K562 (cell line): ENCODE measurements around the gene NXF1. TPM values are rescaled to one million over a fixed set of nuclear protein-coding genes. Genes with fewer than 3 reads are reported as not detected.
A peak's percentile ranks its signal among the peaks of the same experiment; 100 is the strongest.

Source experiments
- CBX2 ChIP-seq: fragments of 200-600 bp; sonication (generic); IDR thresholded peaks from one replicate; pipeline ENCODE4 v1.6.1; 2012; ENCODE audit warnings: mild to moderate bottlenecking, low read length, inconsistent platforms; ENCODE audit not compliant: insufficient read depth, poor library complexity, severe bottlenecking
- CSDE1 ChIP-seq, 2 experiments: fragments of 450-650 bp; IDR thresholded peaks; 2 replicates each; pipeline ENCODE4 v1.6.1; 2016; ENCODE audit warnings: mild to moderate bottlenecking in 1 of 2
- EP300 ChIP-seq: IDR thresholded peaks from 2 replicates; pipeline ENCODE4 v1.6.1; 2012; ENCODE audit warnings: low read length, improper control_type of control experiment
- FUS ChIP-seq: fragments of 200-400 bp; formaldehyde crosslinking; optimal IDR thresholded peaks from 2 replicates; pipeline ENCODE3; 2017; ENCODE audit warnings: low read depth, low read length
- GATAD2B ChIP-seq: fragments of 450-650 bp; IDR thresholded peaks from 2 replicates; pipeline ENCODE4 v1.6.1; 2017; ENCODE audit warnings: mild to moderate bottlenecking, borderline replicate concordance
- JUND ChIP-seq, 2 experiments: IDR thresholded peaks; 2 replicates in 1 of 2; 3 replicates in 1 of 2; pipeline ENCODE4 v1.6.1; 2011; ENCODE audit warnings: borderline replicate concordance in 2 of 2, low read depth in 2 of 2, low read length in 2 of 2, improper control_type of control experiment in 1 of 2, missing biosample characterization in 1 of 2, missing genetic modification characterization in 1 of 2, missing genetic modification reagents in 1 of 2
- KAT2B ChIP-seq: IDR thresholded peaks from one replicate; pipeline ENCODE4 v1.6.1; 2012; ENCODE audit warnings: low read depth, mild to moderate bottlenecking, control low read depth, inconsistent platforms, low read length, moderate library complexity
- MCM2 ChIP-seq: fragments of 450-650 bp; IDR thresholded peaks from 2 replicates; pipeline ENCODE4 v1.6.1; 2017; ENCODE audit warnings: low read depth, mild to moderate bottlenecking
- NFIC ChIP-seq: fragments of 450-650 bp; IDR thresholded peaks from 2 replicates; pipeline ENCODE4 v1.6.1; 2017; ENCODE audit warnings: mild to moderate bottlenecking, inconsistent platforms
- RFX1 ChIP-seq: fragments of 450-650 bp; IDR thresholded peaks from 2 replicates; pipeline ENCODE4 v1.6.1; 2016; ENCODE audit warnings: mild to moderate bottlenecking, moderate library complexity
- SMAD2 ChIP-seq: fragments of 150-350 bp; IDR thresholded peaks from 2 replicates; pipeline ENCODE4 v1.6.1; 2014; ENCODE audit warnings: low read depth, mild to moderate bottlenecking, low read length
- SMAD4 ChIP-seq: fragments of 250-450 bp; sonication (Bioruptor Pico); conservative IDR thresholded peaks from 2 replicates; pipeline ENCODE4 v1.8.0; 2021; ENCODE audit warnings: inconsistent platforms, mild to moderate bottlenecking, moderate library complexity
- SPI1 ChIP-seq: IDR thresholded peaks from 2 replicates; pipeline ENCODE4 v1.6.1; 2011; ENCODE audit warnings: low read depth, low read length, control low read depth, borderline replicate concordance
- TSC22D4 ChIP-seq: fragments of 450-650 bp; IDR thresholded peaks from 2 replicates; pipeline ENCODE4 v1.6.1; 2016; ENCODE audit warnings: missing genetic modification characterization, missing biosample characterization, control low read depth
- ZKSCAN8 ChIP-seq: fragments of 200-800 bp; sonication (Bioruptor generic); IDR thresholded peaks from 2 replicates; pipeline ENCODE4 v1.6.1; 2016; ENCODE audit warnings: missing genetic modification characterization, missing compliant biosample characterization
- ZNF717 ChIP-seq: fragments of 250-450 bp; sonication (Bioruptor Pico); IDR thresholded peaks from 2 replicates; pipeline ENCODE4 v1.5.0; 2021
- polyA plus RNA-seq, 8 experiments: library from polyadenylated mRNA; depleted of rRNA in 4 of 8; stranded (reverse) in 5 of 8; unstranded in 3 of 8; fragments of >200 nt; fragmentation: Nextera tagmentation in 2 of 8; fragmentation: Illumina TruSeq in 1 of 8; extraction: Ambion mirVana in 2 of 8; extraction: Trizol in 1 of 8; gene quantifications; 2 replicates each; pipeline versions ENCODE4 v1.2.1 to v1.2.3, GENCODE V29; 2011 to 2014; ENCODE audit warnings: inconsistent platforms in 1 of 8, missing spikeins in 1 of 8
- total RNA-seq, 7 experiments: library from RNA; depleted of rRNA in 6 of 7; stranded (reverse); fragments of >200 nt in 6 of 7; fragmentation: Illumina TruSeq in 2 of 7; extraction: Trizol in 2 of 7; gene quantifications; 2 replicates each; pipeline versions ENCODE4 v1.2.1 to v1.2.3, GENCODE V29; 2011 to 2021; ENCODE audit warnings: low replicate concordance in 1 of 7
- TF ChIP-seq, protein P1 (sequence below): fragments of 450-650 bp; IDR thresholded peaks from 2 replicates; pipeline ENCODE4 v1.7.1; 2018; ENCODE audit warnings: mild to moderate bottlenecking, low read depth; ENCODE audit not compliant: partially characterized antibody
- TF ChIP-seq, protein P2 (sequence below): fragments of 450-650 bp; IDR thresholded peaks from one replicate; pipeline ENCODE4 v1.6.1; 2018; ENCODE audit warnings: mild to moderate bottlenecking, moderate library complexity; ENCODE audit not compliant: partially characterized antibody
- TF ChIP-seq, protein P3 (sequence below): sonication (generic); formaldehyde crosslinking; IDR thresholded peaks from 2 replicates; pipeline ENCODE4 v1.8.0; 2023; ENCODE audit warnings: missing genetic modification reagents, mild to moderate bottlenecking, borderline replicate concordance

Gene NXF1
- total and polyA plus RNA-seq, 9 of the 15 experiments (the other 6 are each of a cell fraction or from before 2014, with no cell fraction given) = 18.1 to 98.3 (median 35.8) TPM

DNA sequence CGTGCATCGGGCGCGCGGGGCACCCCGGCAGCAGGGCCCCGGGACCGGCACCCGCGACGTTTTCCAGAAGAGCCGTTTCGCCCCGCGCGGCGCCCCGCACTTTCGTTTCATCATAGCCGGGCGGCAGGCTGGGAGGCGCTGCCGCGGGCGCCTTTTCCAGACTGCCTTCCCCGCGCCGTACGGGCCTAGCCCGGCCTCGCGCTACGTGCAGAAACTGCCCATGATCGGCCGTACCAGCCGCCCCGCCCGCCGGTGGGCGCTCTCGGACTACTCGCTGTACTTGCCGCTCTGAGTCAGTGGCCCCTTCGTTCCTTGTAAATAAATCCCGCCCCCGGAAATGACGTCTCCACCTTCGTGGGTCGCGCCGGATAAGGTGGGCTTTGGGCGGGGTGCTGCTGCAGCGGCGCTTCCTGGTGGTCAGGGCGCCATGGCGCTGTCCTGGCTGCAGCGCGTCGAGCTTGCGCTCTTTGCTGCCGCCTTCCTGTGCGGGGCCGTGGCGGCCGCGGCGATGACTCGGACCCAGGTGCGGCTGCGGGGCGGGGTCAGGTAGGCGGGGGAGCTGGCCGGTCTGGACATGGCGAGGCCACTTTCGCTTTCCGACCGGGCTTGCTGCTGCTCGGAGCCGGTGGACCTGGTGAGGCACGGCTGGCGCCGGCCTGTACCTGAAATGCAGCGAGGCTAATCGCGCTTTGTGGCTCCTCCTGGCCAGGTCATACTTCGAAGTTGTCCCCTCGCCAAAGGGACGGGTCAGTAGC, 18.1 kb downstream of the NXF1 start, which contains the start of gene TMEM179B (continued):
- TF ChIP-seq, protein P1, sequence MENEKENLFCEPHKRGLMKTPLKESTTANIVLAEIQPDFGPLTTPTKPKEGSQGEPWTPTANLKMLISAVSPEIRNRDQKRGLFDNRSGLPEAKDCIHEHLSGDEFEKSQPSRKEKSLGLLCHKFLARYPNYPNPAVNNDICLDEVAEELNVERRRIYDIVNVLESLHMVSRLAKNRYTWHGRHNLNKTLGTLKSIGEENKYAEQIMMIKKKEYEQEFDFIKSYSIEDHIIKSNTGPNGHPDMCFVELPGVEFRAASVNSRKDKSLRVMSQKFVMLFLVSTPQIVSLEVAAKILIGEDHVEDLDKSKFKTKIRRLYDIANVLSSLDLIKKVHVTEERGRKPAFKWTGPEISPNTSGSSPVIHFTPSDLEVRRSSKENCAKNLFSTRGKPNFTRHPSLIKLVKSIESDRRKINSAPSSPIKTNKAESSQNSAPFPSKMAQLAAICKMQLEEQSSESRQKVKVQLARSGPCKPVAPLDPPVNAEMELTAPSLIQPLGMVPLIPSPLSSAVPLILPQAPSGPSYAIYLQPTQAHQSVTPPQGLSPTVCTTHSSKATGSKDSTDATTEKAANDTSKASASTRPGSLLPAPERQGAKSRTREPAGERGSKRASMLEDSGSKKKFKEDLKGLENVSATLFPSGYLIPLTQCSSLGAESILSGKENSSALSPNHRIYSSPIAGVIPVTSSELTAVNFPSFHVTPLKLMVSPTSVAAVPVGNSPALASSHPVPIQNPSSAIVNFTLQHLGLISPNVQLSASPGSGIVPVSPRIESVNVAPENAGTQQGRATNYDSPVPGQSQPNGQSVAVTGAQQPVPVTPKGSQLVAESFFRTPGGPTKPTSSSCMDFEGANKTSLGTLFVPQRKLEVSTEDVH = peak; percentile 87
- no peak; the same call in 1 of the 2 replicates for TF ChIP-seq NFIC
- no peak for TF ChIP-seq CBX2
- TF ChIP-seq SPI1 = no peak
- TF ChIP-seq MCM2 = no peak
- peak; percentile 29; the same call in 1 of the 2 replicates for TF ChIP-seq GATAD2B
- no peak for TF ChIP-seq KAT2B
- TF ChIP-seq EP300 = no peak
- TF ChIP-seq SMAD4 (CRISPR knock-in tag) = peak; percentile 76
- TF ChIP-seq ZNF717 (CRISPR knock-in tag) = no peak
- TF ChIP-seq, protein P2, sequence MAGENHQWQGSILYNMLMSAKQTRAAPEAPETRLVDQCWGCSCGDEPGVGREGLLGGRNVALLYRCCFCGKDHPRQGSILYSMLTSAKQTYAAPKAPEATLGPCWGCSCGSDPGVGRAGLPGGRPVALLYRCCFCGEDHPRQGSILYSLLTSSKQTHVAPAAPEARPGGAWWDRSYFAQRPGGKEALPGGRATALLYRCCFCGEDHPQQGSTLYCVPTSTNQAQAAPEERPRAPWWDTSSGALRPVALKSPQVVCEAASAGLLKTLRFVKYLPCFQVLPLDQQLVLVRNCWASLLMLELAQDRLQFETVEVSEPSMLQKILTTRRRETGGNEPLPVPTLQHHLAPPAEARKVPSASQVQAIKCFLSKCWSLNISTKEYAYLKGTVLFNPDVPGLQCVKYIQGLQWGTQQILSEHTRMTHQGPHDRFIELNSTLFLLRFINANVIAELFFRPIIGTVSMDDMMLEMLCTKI = no peak
- no peak for TF ChIP-seq FUS
- TF ChIP-seq JUND (IDR thresholded peaks at IDR 0.05; ENCODE audit: borderline replicate concordance, low read depth, low read length) = peak; percentile 89
- TF ChIP-seq JUND (tag; IDR thresholded peaks at IDR 0.05; ENCODE audit: borderline replicate concordance, low read depth, low read length) = peak; percentile 73; the same call in 2 of the 3 replicates
- no peak for TF ChIP-seq TSC22D4 (tag)
- TF ChIP-seq ZKSCAN8 (CRISPR knock-in tag) = no peak
- TF ChIP-seq CSDE1 (IDR thresholded peaks at IDR 0.05) = no peak
- TF ChIP-seq SMAD2 = no peak
- TF ChIP-seq RFX1 = no peak
- TF ChIP-seq, protein P3, sequence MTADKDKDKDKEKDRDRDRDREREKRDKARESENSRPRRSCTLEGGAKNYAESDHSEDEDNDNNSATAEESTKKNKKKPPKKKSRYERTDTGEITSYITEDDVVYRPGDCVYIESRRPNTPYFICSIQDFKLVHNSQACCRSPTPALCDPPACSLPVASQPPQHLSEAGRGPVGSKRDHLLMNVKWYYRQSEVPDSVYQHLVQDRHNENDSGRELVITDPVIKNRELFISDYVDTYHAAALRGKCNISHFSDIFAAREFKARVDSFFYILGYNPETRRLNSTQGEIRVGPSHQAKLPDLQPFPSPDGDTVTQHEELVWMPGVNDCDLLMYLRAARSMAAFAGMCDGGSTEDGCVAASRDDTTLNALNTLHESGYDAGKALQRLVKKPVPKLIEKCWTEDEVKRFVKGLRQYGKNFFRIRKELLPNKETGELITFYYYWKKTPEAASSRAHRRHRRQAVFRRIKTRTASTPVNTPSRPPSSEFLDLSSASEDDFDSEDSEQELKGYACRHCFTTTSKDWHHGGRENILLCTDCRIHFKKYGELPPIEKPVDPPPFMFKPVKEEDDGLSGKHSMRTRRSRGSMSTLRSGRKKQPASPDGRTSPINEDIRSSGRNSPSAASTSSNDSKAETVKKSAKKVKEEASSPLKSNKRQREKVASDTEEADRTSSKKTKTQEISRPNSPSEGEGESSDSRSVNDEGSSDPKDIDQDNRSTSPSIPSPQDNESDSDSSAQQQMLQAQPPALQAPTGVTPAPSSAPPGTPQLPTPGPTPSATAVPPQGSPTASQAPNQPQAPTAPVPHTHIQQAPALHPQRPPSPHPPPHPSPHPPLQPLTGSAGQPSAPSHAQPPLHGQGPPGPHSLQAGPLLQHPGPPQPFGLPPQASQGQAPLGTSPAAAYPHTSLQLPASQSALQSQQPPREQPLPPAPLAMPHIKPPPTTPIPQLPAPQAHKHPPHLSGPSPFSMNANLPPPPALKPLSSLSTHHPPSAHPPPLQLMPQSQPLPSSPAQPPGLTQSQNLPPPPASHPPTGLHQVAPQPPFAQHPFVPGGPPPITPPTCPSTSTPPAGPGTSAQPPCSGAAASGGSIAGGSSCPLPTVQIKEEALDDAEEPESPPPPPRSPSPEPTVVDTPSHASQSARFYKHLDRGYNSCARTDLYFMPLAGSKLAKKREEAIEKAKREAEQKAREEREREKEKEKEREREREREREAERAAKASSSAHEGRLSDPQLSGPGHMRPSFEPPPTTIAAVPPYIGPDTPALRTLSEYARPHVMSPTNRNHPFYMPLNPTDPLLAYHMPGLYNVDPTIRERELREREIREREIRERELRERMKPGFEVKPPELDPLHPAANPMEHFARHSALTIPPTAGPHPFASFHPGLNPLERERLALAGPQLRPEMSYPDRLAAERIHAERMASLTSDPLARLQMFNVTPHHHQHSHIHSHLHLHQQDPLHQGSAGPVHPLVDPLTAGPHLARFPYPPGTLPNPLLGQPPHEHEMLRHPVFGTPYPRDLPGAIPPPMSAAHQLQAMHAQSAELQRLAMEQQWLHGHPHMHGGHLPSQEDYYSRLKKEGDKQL (CRISPR knock-in tag) = no peak
